GM21367 (cell line): ENCODE data around the gene HPSE2.
A peak's percentile ranks its signal among the peaks of the same experiment; 100 is the strongest.
"Not testable (repeated sequence)": the region's sequence is repeated elsewhere in the genome, so short reads cannot be mapped to it uniquely, and the experiment has no call there.

Experiments
- ATAC-seq: cut with Tn5 transposase; IDR thresholded peaks from one replicate; pipeline ENCODE4 v1.9.1; 2021; ENCODE audit not compliant: unreplicated experiment

Gene HPSE2

GRCh38 chr10:99235658-99236626 is at the start of gene HPSE2:
TSS of gene HPSE2 (minus strand) at chr10:99235852.
- no peak for ATAC-seq

GRCh38 chr10:99280472-99280871 is 44.8 kb upstream of the HPSE2 start:
- ATAC-seq = peak; percentile 65

GRCh38 chr10:99279626-99280111 is 44.0 kb upstream of the HPSE2 start:
- peak; percentile 34 for ATAC-seq

- ATAC-seq = no peak
Measured at GRCh38 chr10:99276848-99277486, 41.3 kb upstream of the HPSE2 start.

- ATAC-seq = no peak
Measured at GRCh38 chr10:99266383-99266782, 30.7 kb upstream of the HPSE2 start.

GRCh38 chr10:99248824-99249223 is 13.2 kb upstream of the HPSE2 start:
- no peak for ATAC-seq

GRCh38 chr10:99247893-99248292 is 12.2 kb upstream of the HPSE2 start:
- ATAC-seq = not testable (repeated sequence)

GRCh38 chr10:99236627-99237309 is 1.1 kb upstream of the HPSE2 start:
- no peak for ATAC-seq

GRCh38 chr10:99234791-99235657 is 628 bp downstream of the HPSE2 start:
- no peak for ATAC-seq

- ATAC-seq = peak; percentile 99
Measured at GRCh38 chr10:99234041-99234790, 1.4 kb downstream of the HPSE2 start.

- ATAC-seq = no peak
Measured at GRCh38 chr10:99233689-99234037, 2.0 kb downstream of the HPSE2 start.

- ATAC-seq = no peak
Measured at GRCh38 chr10:99233000-99233688, 2.5 kb downstream of the HPSE2 start.

GRCh38 chr10:99232360-99232999 is 3.2 kb downstream of the HPSE2 start:
- ATAC-seq = no peak

- no peak for ATAC-seq
Measured at GRCh38 chr10:99224766-99225165, 10.9 kb downstream of the HPSE2 start.

GRCh38 chr10:99207340-99207739 is 28.3 kb downstream of the HPSE2 start:
- ATAC-seq = no peak

GRCh38 chr10:99203310-99203709 is 32.3 kb downstream of the HPSE2 start:
- ATAC-seq = no peak

GRCh38 chr10:99172950-99173349 is 62.7 kb downstream of the HPSE2 start:
- no peak for ATAC-seq

GRCh38 chr10:99172128-99172738 is 63.4 kb downstream of the HPSE2 start:
- ATAC-seq = no peak
